Occipital lobe (tissue), 2 donors: ENCODE results near the gene SFSWAP. TPM values are rescaled to one million over a fixed set of nuclear protein-coding genes. Genes with fewer than 3 reads are reported as not detected.
"Not testable (repeated sequence)": the region's sequence is repeated elsewhere in the genome, so short reads cannot be mapped to it uniquely, and the experiment has no call there.

Experiments
- DNase-seq: peaks from one replicate; lab custom pipeline; 2025; lab: John Stamatoyannopoulos, UW
- total RNA-seq: library from RNA; depleted of rRNA; stranded (reverse); fragments of >200 nt; gene quantifications from one replicate; pipeline ENCODE4 v1.2.3, GENCODE V29; 2014

The SFSWAP gene
- 26.4 TPM for total RNA-seq

GRCh38 chr12:131710464-131711457 lies at the start of gene SFSWAP:
Gene SFSWAP (plus strand): TSS chr12:131711090. CDS start chr12:131711230, 140 bp downstream.
- DNase-seq: peak; percentile 71

- DNase-seq: not testable (repeated sequence)
Observed at GRCh38 chr12:131661170-131661985, 49.5 kb upstream of the SFSWAP start.

- DNase-seq: not testable (repeated sequence)
Observed at GRCh38 chr12:131661986-131662288, 49.0 kb upstream of the SFSWAP start.

GRCh38 chr12:131662346-131662745 lies 48.5 kb upstream of the SFSWAP start:
- not testable (repeated sequence) for DNase-seq

- DNase-seq: not testable (repeated sequence)
Observed at GRCh38 chr12:131665666-131666065, 45.2 kb upstream of the SFSWAP start.

GRCh38 chr12:131666486-131666885 lies 44.4 kb upstream of the SFSWAP start:
- not testable (repeated sequence) for DNase-seq

GRCh38 chr12:131666978-131667601 lies 43.8 kb upstream of the SFSWAP start:
- not testable (repeated sequence) for DNase-seq

GRCh38 chr12:131671276-131671675 lies 39.6 kb upstream of the SFSWAP start:
- DNase-seq: no peak

GRCh38 chr12:131671871-131672270 lies 39.0 kb upstream of the SFSWAP start:
- DNase-seq: no peak

GRCh38 chr12:131672311-131672940 lies 38.5 kb upstream of the SFSWAP start:
- DNase-seq: no peak

GRCh38 chr12:131672941-131673887 lies 37.7 kb upstream of the SFSWAP start:
- DNase-seq: no peak

- DNase-seq: no peak
Observed at GRCh38 chr12:131673888-131674257, 37.0 kb upstream of the SFSWAP start.

GRCh38 chr12:131674373-131674772 lies 36.5 kb upstream of the SFSWAP start:
- no peak for DNase-seq

GRCh38 chr12:131675126-131676080 lies 35.5 kb upstream of the SFSWAP start:
- DNase-seq: no peak

GRCh38 chr12:131676544-131676943 lies 34.3 kb upstream of the SFSWAP start:
- DNase-seq: no peak

GRCh38 chr12:131677067-131677466 lies 33.8 kb upstream of the SFSWAP start:
- DNase-seq: not testable (repeated sequence)

GRCh38 chr12:131677699-131678098 lies 33.2 kb upstream of the SFSWAP start:
- DNase-seq: no peak

- DNase-seq: not testable (repeated sequence)
Observed at GRCh38 chr12:131678389-131679181, 32.3 kb upstream of the SFSWAP start.
